ENCODE measurements around the gene HSD17B3.

The HSD17B3 gene

GRCh38 chr9:96222132-96222531 lies 79.8 kb downstream of the HSD17B3 start:
- Histone ChIP-seq H3K9me3 (ENCODE audit: insufficient read depth, low read depth, low read length) (peaks cover 10% of the 10 kb centered on the region), H3K27ac (ENCODE audit: low read length) (no peak overlapping the region), H3K9ac (ENCODE audit: low read depth, low read length) (no peak overlapping the region), H3K27me3 (ENCODE audit: insufficient read depth, low read length) (peaks cover 10% of the 10 kb centered on the region; the same call in 1 of the 2 replicates), H3K4me3 (ENCODE audit: low read length) (no peak overlapping the region), H3K36me3 (ENCODE audit: insufficient read depth, low read depth, low read length) (no peaks in the 10 kb centered on the region), H3K4me1 (ENCODE audit: insufficient read depth, low read length) (peaks cover 5% of the 10 kb centered on the region; the same call in 1 of the 2 replicates)

GRCh38 chr9:96219900-96220257 lies 82.1 kb downstream of the HSD17B3 start:
- Histone ChIP-seq H3K4me3 (ENCODE audit: low read length) (no peak overlapping the region), H3K9me3 (ENCODE audit: insufficient read depth, low read depth, low read length) (peaks cover 10% of the 10 kb centered on the region), H3K27me3 (ENCODE audit: insufficient read depth, low read length) (peaks cover 17% of the 10 kb centered on the region), H3K36me3 (ENCODE audit: insufficient read depth, low read depth, low read length) (no peaks in the 10 kb centered on the region), H3K4me1 (ENCODE audit: insufficient read depth, low read length) (peaks cover 9% of the 10 kb centered on the region; the same call in 1 of the 2 replicates), H3K9ac (ENCODE audit: low read depth, low read length) (no peak overlapping the region), H3K27ac (ENCODE audit: low read length) (no peak overlapping the region)

- Histone ChIP-seq H3K9me3 (ENCODE audit: insufficient read depth, low read depth, low read length) (peaks cover 6% of the 10 kb centered on the region; the same call in 1 of the 2 replicates), H3K4me3 (ENCODE audit: low read length) (no peak overlapping the region), H3K4me1 (ENCODE audit: insufficient read depth, low read length) (peaks cover 9% of the 10 kb centered on the region; the same call in 1 of the 2 replicates), H3K27me3 (ENCODE audit: insufficient read depth, low read length) (peaks cover 17% of the 10 kb centered on the region), H3K9ac (ENCODE audit: low read depth, low read length) (no peak overlapping the region), H3K36me3 (ENCODE audit: insufficient read depth, low read depth, low read length) (no peaks in the 10 kb centered on the region), H3K27ac (ENCODE audit: low read length) (no peak overlapping the region)
Observed at GRCh38 chr9:96219026-96219899, 82.7 kb downstream of the HSD17B3 start.

GRCh38 chr9:96217754-96218693 lies 84.0 kb downstream of the HSD17B3 start:
- H3K27ac ChIP-seq (ENCODE audit: low read length) = no peak overlapping the region

GRCh38 chr9:96217294-96217707 lies 84.7 kb downstream of the HSD17B3 start:
- Histone ChIP-seq H3K27ac (ENCODE audit: low read length) (no peak overlapping the region), H3K4me1 (ENCODE audit: insufficient read depth, low read length) (peaks cover 9% of the 10 kb centered on the region; the same call in 1 of the 2 replicates), H3K4me3 (ENCODE audit: low read length) (no peak overlapping the region), H3K9ac (ENCODE audit: low read depth, low read length) (no peak overlapping the region), H3K36me3 (ENCODE audit: insufficient read depth, low read depth, low read length) (no peaks in the 10 kb centered on the region), H3K9me3 (ENCODE audit: insufficient read depth, low read depth, low read length) (no peaks in the 10 kb centered on the region; the same call in 1 of the 2 replicates), H3K27me3 (ENCODE audit: insufficient read depth, low read length) (peaks cover 17% of the 10 kb centered on the region)

More at GRCh38 chr9:96217754-96218693, 84.0 kb downstream of the HSD17B3 start:
- Histone ChIP-seq H3K9me3 (ENCODE audit: insufficient read depth, low read depth, low read length) (no peaks in the 10 kb centered on the region; the same call in 1 of the 2 replicates), H3K36me3 (ENCODE audit: insufficient read depth, low read depth, low read length) (no peaks in the 10 kb centered on the region), H3K4me1 (ENCODE audit: insufficient read depth, low read length) (peaks cover 9% of the 10 kb centered on the region; the same call in 1 of the 2 replicates), H3K27me3 (ENCODE audit: insufficient read depth, low read length) (peaks cover 17% of the 10 kb centered on the region), H3K9ac (ENCODE audit: low read depth, low read length) (no peak overlapping the region), H3K4me3 (ENCODE audit: low read length) (peak overlapping the region; percentile 58)

GRCh38 chr9:96216583-96216982 lies 85.4 kb downstream of the HSD17B3 start:
- Histone ChIP-seq H3K9ac (ENCODE audit: low read depth, low read length) (no peak overlapping the region), H3K36me3 (ENCODE audit: insufficient read depth, low read depth, low read length) (no peaks in the 10 kb centered on the region), H3K27ac (ENCODE audit: low read length) (no peak overlapping the region)

GRCh38 chr9:96215841-96216240 lies 86.1 kb downstream of the HSD17B3 start:
- Histone ChIP-seq H3K27me3 (ENCODE audit: insufficient read depth, low read length) (peaks cover 17% of the 10 kb centered on the region), H3K9me3 (ENCODE audit: insufficient read depth, low read depth, low read length) (no peaks in the 10 kb centered on the region; the same call in none of the 2 replicates), H3K27ac (ENCODE audit: low read length) (no peak overlapping the region), H3K4me1 (ENCODE audit: insufficient read depth, low read length) (peaks cover 9% of the 10 kb centered on the region; the same call in 1 of the 2 replicates), H3K36me3 (ENCODE audit: insufficient read depth, low read depth, low read length) (no peaks in the 10 kb centered on the region), H3K4me3 (ENCODE audit: low read length) (no peak overlapping the region), H3K9ac (ENCODE audit: low read depth, low read length) (no peak overlapping the region)

More at GRCh38 chr9:96216583-96216982, 85.4 kb downstream of the HSD17B3 start:
- Histone ChIP-seq H3K27me3 (ENCODE audit: insufficient read depth, low read length) (peaks cover 17% of the 10 kb centered on the region), H3K4me3 (ENCODE audit: low read length) (no peak overlapping the region), H3K9me3 (ENCODE audit: insufficient read depth, low read depth, low read length) (no peaks in the 10 kb centered on the region; the same call in 1 of the 2 replicates), H3K4me1 (ENCODE audit: insufficient read depth, low read length) (peaks cover 9% of the 10 kb centered on the region; the same call in 1 of the 2 replicates)

GRCh38 chr9:96214635-96215034 lies 87.3 kb downstream of the HSD17B3 start:
- peaks cover 17% of the 10 kb centered on the region for H3K27me3 ChIP-seq (ENCODE audit: insufficient read depth, low read length)
- no peaks in the 10 kb centered on the region; the same call in none of the 2 replicates for H3K9me3 ChIP-seq (ENCODE audit: insufficient read depth, low read depth, low read length)
- H3K4me1 ChIP-seq (ENCODE audit: insufficient read depth, low read length) = peaks cover 9% of the 10 kb centered on the region; the same call in 1 of the 2 replicates
- H3K4me3 ChIP-seq (ENCODE audit: low read length) = no peak overlapping the region
- no peak overlapping the region for H3K27ac ChIP-seq (ENCODE audit: low read length)
- no peaks in the 10 kb centered on the region for H3K36me3 ChIP-seq (ENCODE audit: insufficient read depth, low read depth, low read length)
- no peak overlapping the region for H3K9ac ChIP-seq (ENCODE audit: low read depth, low read length)

- H3K36me3 ChIP-seq (ENCODE audit: insufficient read depth, low read depth, low read length) = no peaks in the 10 kb centered on the region
- H3K9me3 ChIP-seq (ENCODE audit: insufficient read depth, low read depth, low read length) = no peaks in the 10 kb centered on the region; the same call in none of the 2 replicates
- no peaks in the 10 kb centered on the region for H3K4me1 ChIP-seq (ENCODE audit: insufficient read depth, low read length)
- no peaks in the 10 kb centered on the region for H3K27me3 ChIP-seq (ENCODE audit: insufficient read depth, low read length)
- no peak overlapping the region for H3K4me3 ChIP-seq (ENCODE audit: low read length)
- no peak overlapping the region for H3K9ac ChIP-seq (ENCODE audit: low read depth, low read length)
- H3K27ac ChIP-seq (ENCODE audit: low read length) = no peak overlapping the region
Observed at GRCh38 chr9:96209407-96210271, 92.3 kb downstream of the HSD17B3 start.

GRCh38 chr9:96206156-96206751 lies 95.7 kb downstream of the HSD17B3 start:
- Histone ChIP-seq H3K4me1 (ENCODE audit: insufficient read depth, low read length) (no peaks in the 10 kb centered on the region; the same call in 1 of the 2 replicates), H3K9me3 (ENCODE audit: insufficient read depth, low read depth, low read length) (no peaks in the 10 kb centered on the region; the same call in 1 of the 2 replicates), H3K36me3 (ENCODE audit: insufficient read depth, low read depth, low read length) (no peaks in the 10 kb centered on the region), H3K9ac (ENCODE audit: low read depth, low read length) (no peak overlapping the region), H3K27me3 (ENCODE audit: insufficient read depth, low read length) (no peaks in the 10 kb centered on the region), H3K27ac (ENCODE audit: low read length) (no peak overlapping the region), H3K4me3 (ENCODE audit: low read length) (no peak overlapping the region)
